Immature natural killer cell (primary cell): Measurements from ENCODE around the gene MYCT1. TPM values are rescaled to one million over a fixed set of nuclear protein-coding genes. Genes with fewer than 3 reads are reported as not detected.
"Not testable (repeated sequence)": the region's sequence is repeated elsewhere in the genome, so short reads cannot be mapped to it uniquely, and the experiment has no call there.

ENCODE experiments used
- DNase-seq, 3 donors: peaks; one replicate each; pipeline ENCODE4 v3.0.0; 2022; ENCODE audit warnings: mixed read lengths in 1 of 3
- H3K27ac Mint-ChIP-seq, 6 donors: one replicate each; pipeline ENCODE4 v1.8.0; 2020; ENCODE audit warnings: mixed read lengths in 6 of 6, mild to moderate bottlenecking in 5 of 6, inconsistent platforms in 4 of 6, moderate library complexity in 3 of 6
- H3K27me3 Mint-ChIP-seq, 3 donors: one replicate each; pipeline ENCODE4 v1.8.0; 2020 to 2021; ENCODE audit warnings: low read depth in 3 of 3, mild to moderate bottlenecking in 3 of 3, mixed read lengths in 3 of 3, moderate library complexity in 3 of 3, inconsistent platforms in 1 of 3
- H3K36me3 Mint-ChIP-seq, 3 donors: one replicate each; pipeline ENCODE4 v1.8.0; 2020; ENCODE audit warnings: mixed read lengths in 3 of 3, inconsistent platforms in 2 of 3, mild to moderate bottlenecking in 2 of 3
- H3K4me1 Mint-ChIP-seq, 2 donors: one replicate each; pipeline ENCODE4 v1.8.0; 2020; ENCODE audit warnings: inconsistent platforms in 2 of 2, mild to moderate bottlenecking in 2 of 2, mixed read lengths in 2 of 2, moderate library complexity in 1 of 2
- H3K4me3 Mint-ChIP-seq, 5 donors: one replicate each; pipeline ENCODE4 v1.8.0; 2020; ENCODE audit warnings: mild to moderate bottlenecking in 5 of 5, mixed read lengths in 5 of 5, inconsistent platforms in 3 of 5, moderate library complexity in 3 of 5
- H3K9me3 Mint-ChIP-seq, 6 donors: one replicate each; pipeline ENCODE4 v1.8.0; 2020; ENCODE audit warnings: mild to moderate bottlenecking in 6 of 6, mixed read lengths in 6 of 6, inconsistent platforms in 4 of 6, moderate library complexity in 3 of 6
- polyA plus RNA-seq, 3 donors: library from polyadenylated mRNA; unstranded; fragments of 300-500 nt; fragmentation: Illumina TruSeq; gene quantifications; one replicate each; pipeline ENCODE4 v1.2.3, GENCODE V29; 2021

The MYCT1 gene, protein sequence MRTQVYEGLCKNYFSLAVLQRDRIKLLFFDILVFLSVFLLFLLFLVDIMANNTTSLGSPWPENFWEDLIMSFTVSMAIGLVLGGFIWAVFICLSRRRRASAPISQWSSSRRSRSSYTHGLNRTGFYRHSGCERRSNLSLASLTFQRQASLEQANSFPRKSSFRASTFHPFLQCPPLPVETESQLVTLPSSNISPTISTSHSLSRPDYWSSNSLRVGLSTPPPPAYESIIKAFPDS
- under 1 TPM in 1 of 3 donors, not detected in 2; 0.30 TPM for polyA plus RNA-seq

- Mint-ChIP-seq H3K27ac (no peak within 1 kb of the TSS), H3K4me3 (no peak within 1 kb of the TSS), H3K9me3 (no peaks in the 10 kb centered on the region), H3K4me1 (peaks cover 0 to 8% of the 10 kb centered on the region in 2 donors), H3K36me3 (no peaks in the 10 kb centered on the region), H3K27me3 (peaks cover 0 to 9% (median 8%) of the 10 kb centered on the region in 3 donors)
- no peak for DNase-seq
These were observed at the start of gene MYCT1 for GRCh38 chr6:152697634-152698033. Gene MYCT1, plus strand, starts transcription at chr6:152697897. Its CDS starts 6 bp downstream, at chr6:152697903.

DNA sequence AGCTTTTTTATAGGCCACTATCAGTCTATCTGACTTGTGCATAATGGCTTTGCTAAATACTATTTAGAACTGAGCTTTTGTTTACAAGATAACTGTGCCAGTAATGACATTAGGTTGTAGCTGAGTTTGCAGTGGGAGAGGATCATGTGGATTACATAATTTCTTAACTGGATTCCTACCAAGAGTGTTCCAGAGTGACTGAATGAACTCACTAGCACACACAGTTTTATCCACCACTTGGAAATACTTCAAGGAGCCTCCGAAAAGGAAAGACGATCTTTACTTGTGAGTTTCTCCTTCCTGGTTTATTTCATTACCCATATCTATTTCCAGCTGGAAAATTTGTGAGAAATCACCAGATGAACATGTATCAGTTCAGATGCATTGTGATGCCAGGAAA, 49.6 kb upstream of the MYCT1 start:
- H3K27ac Mint-ChIP-seq = no peak overlapping the region
- DNase-seq = no peak
- no peaks in the 10 kb centered on the region for H3K9me3 Mint-ChIP-seq
- H3K4me3 Mint-ChIP-seq = no peak overlapping the region
- peaks cover 2 to 9% (median 4%) of the 10 kb centered on the region in 3 donors for H3K27me3 Mint-ChIP-seq
- H3K36me3 Mint-ChIP-seq = no peaks in the 10 kb centered on the region
- peaks cover 0 to under 1% of the 10 kb centered on the region in 2 donors for H3K4me1 Mint-ChIP-seq

GRCh38 chr6:152651986-152652385, 45.7 kb upstream of the MYCT1 start:
- Mint-ChIP-seq H3K9me3 (no peaks in the 10 kb centered on the region), H3K27me3 (peaks cover 2 to 9% (median 6%) of the 10 kb centered on the region in 3 donors), H3K4me3 (no peak overlapping the region), H3K4me1 (no peaks in the 10 kb centered on the region), H3K27ac (no peak overlapping the region), H3K36me3 (no peaks in the 10 kb centered on the region)
- no peak for DNase-seq

- no peaks in the 10 kb centered on the region for H3K36me3 Mint-ChIP-seq
- H3K4me1 Mint-ChIP-seq = no peaks in the 10 kb centered on the region
- H3K27ac Mint-ChIP-seq = no peak overlapping the region
- H3K27me3 Mint-ChIP-seq = peaks cover 2 to 3% (median 2%) of the 10 kb centered on the region in 3 donors
- no peaks in the 10 kb centered on the region for H3K9me3 Mint-ChIP-seq
- no peak for DNase-seq
- no peak overlapping the region for H3K4me3 Mint-ChIP-seq
These were observed 35.9 kb upstream of the MYCT1 start for GRCh38 chr6:152661776-152662175.

GRCh38 chr6:152669895-152670294, 27.8 kb upstream of the MYCT1 start:
- DNase-seq = peak; percentile 7 to 30 (median 14)
- Mint-ChIP-seq H3K4me1 (no peaks in the 10 kb centered on the region), H3K4me3 (no peak overlapping the region), H3K36me3 (no peaks in the 10 kb centered on the region), H3K27ac (no peak overlapping the region), H3K9me3 (no peaks in the 10 kb centered on the region), H3K27me3 (peaks cover 1 to 5% (median 5%) of the 10 kb centered on the region in 3 donors)

DNA sequence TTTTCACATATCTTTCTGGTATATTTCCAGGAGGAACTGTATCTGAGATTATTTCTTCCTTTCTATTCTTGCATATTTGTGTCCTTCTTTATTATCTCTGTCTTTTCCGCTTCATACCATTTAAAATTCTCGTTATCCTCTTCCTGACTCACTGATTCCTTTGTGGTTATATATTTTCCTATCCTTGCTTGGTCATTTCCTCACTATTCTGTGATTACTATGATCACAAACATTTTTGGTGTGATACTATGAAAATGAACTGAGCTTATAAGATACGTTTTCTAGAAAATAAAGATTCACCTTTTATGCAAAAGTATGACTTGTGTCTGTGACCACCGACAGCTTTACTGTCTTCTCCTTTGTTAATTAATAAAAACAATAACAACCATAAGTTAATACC, 26.5 kb upstream of the MYCT1 start:
- Mint-ChIP-seq H3K27ac (no peak overlapping the region), H3K9me3 (no peaks in the 10 kb centered on the region), H3K36me3 (no peaks in the 10 kb centered on the region), H3K27me3 (peaks cover 4 to 12% (median 7%) of the 10 kb centered on the region in 3 donors), H3K4me3 (no peak overlapping the region), H3K4me1 (no peaks in the 10 kb centered on the region)
- DNase-seq = no peak

DNA sequence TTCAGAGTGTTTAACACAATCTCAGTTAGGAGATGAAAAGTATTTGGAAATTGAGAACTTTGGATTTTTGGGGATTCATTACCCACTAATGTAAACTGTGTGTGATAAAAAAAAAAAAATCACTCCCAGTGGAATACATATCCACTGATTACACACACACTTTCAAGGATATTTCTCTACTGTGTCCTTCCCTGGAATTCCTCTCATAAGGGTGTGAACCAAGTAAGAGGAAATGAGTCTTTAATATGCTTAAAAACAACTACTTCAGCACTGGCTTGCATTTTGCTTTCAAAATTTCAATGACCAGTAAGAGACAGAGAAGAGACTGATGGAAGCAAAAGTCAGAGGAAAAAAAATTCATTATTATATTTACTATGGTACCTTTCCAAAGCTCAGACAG, 24.5 kb upstream of the MYCT1 start:
- peaks cover 4 to 16% (median 7%) of the 10 kb centered on the region in 3 donors for H3K27me3 Mint-ChIP-seq
- DNase-seq = no peak
- H3K9me3 Mint-ChIP-seq = peaks cover 0 to 1% (median 0%) of the 10 kb centered on the region in 6 donors
- H3K4me1 Mint-ChIP-seq = no peaks in the 10 kb centered on the region
- H3K36me3 Mint-ChIP-seq = no peaks in the 10 kb centered on the region
- no peak overlapping the region for H3K27ac Mint-ChIP-seq
- H3K4me3 Mint-ChIP-seq = no peak overlapping the region

DNA sequence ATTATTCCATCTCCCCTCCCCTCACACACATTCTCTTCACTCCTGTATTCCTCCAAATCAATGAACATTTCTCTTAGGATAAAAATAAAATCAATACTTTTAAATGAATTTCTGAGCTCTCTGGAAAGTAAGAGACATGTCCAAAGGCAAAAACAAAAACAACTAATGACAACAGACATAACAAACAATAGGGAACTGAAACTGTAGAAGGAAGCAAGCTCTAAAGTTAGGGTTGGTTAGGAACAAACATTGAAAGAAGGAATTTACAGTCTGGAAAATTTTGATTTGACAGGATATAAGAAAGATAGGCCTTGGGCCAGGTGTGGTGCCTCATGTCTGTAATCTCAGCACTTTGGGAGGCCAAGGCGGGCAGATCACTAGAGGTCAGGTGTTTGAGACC, 17.5 kb upstream of the MYCT1 start:
- peaks cover 0 to 4% (median 0%) of the 10 kb centered on the region in 6 donors for H3K9me3 Mint-ChIP-seq
- H3K27ac Mint-ChIP-seq = no peak overlapping the region
- no peak overlapping the region for H3K4me3 Mint-ChIP-seq
- peaks cover 0 to 13% (median 3%) of the 10 kb centered on the region in 3 donors for H3K27me3 Mint-ChIP-seq
- no peaks in the 10 kb centered on the region for H3K4me1 Mint-ChIP-seq
- no peaks in the 10 kb centered on the region for H3K36me3 Mint-ChIP-seq
- DNase-seq = no peak

DNA sequence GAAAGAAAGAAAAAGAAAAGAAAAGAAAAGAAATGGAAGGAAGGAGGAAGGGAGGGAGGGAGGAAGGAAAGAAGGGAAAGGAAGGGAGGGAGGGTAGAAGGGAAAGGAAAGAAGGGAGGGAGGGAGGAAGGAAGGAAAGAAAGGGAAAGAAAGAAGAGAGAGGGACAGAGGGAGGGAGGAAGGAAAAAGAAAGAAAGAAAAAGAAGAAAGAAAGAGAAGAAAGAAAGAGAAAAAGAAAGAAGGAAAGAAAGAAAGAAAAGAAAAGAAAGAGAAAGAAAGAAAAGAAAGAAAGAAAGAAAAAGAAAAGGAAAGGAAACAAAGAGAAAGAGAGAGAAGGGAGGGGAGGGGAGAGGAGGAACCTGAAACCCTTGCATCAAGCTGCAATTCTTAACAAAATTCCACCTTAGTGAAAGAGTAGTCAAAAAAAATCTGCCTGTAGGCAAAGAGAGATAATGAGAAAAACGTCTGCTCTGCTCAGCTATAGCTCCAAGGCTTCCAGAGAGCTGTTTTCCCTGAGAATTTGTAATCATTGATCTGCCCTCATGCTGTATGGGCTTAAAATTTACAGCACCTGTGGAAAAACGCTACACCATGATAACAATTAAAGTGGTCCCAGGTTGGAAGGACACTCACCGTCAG, 16.7 kb upstream of the MYCT1 start:
- Mint-ChIP-seq H3K27me3 (peaks cover 0 to 9% (median 3%) of the 10 kb centered on the region in 3 donors), H3K27ac (no peak overlapping the region), H3K4me3 (no peak overlapping the region), H3K36me3 (no peaks in the 10 kb centered on the region), H3K9me3 (peaks cover 0 to 4% (median 0%) of the 10 kb centered on the region in 6 donors), H3K4me1 (no peaks in the 10 kb centered on the region)
- no peak for DNase-seq

DNA sequence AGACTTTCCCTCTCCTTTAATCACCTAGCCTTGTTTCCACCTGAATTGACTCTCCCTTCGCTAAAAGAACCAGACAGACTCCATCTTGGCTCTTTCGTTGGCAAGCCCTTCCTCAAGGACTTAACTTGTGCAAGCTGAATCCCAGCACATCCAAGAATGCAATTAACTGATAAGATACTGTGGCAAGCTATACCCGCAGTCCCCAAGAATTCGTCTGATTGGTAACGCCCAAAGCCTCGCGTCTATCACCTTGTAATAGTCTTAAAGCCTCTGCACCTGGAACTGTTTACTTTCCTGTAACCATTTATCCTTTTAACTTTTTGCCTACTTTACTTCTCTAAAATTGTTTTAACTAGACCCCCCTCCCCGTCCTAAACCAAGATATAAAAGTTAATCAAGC, 15.6 kb upstream of the MYCT1 start:
- H3K36me3 Mint-ChIP-seq = no peaks in the 10 kb centered on the region
- H3K4me1 Mint-ChIP-seq = no peaks in the 10 kb centered on the region
- H3K27me3 Mint-ChIP-seq = peaks cover 0 to 5% (median 3%) of the 10 kb centered on the region in 3 donors
- no peak for DNase-seq
- H3K27ac Mint-ChIP-seq = no peak overlapping the region
- no peak overlapping the region for H3K4me3 Mint-ChIP-seq
- H3K9me3 Mint-ChIP-seq = peaks cover 0 to 4% (median 0%) of the 10 kb centered on the region in 6 donors

DNA sequence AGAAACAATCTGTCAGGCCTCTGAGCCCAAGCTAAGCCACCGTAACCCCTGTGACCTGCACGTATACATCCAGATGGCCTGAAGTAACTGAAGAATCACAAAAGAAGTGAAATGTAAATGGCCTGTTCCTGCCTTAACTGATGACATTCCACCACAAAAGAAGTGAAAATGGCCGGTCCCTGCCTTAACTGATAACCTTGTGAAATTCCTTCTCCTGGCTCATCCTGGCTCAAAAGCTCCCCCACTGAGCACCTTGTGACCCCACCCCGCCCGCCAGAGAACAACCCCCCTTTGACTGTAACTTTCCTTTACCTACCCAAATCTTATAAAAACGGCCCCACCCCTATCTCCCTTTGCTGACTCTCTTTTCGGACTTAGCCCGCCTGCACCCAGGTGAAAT, 14.8 kb upstream of the MYCT1 start:
- not testable (repeated sequence) for H3K4me1 Mint-ChIP-seq, H3K36me3 Mint-ChIP-seq, H3K9me3 Mint-ChIP-seq, H3K4me3 Mint-ChIP-seq, DNase-seq, H3K27me3 Mint-ChIP-seq, H3K27ac Mint-ChIP-seq

DNA sequence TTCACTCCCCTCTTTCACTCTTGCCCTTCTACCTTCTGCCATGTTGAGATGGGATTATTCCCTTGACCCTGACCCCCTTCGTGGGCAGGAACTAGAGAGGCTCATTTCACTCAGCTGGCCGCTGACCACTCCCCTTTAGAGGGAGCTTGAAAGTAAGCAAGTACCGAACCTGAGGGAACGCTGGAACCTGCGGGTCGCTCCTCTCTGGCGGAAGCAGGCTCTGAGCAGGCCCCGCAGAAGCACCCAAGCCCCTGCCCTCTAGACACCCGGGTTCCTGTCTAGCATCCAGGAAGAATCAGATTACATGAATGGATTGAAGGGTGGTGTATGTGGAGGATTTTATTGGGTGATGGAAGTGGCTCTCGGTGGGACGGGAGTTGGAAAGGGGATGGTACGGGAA, 11.9 kb upstream of the MYCT1 start:
- Mint-ChIP-seq H3K4me3 (no peak overlapping the region), H3K36me3 (no peaks in the 10 kb centered on the region), H3K27me3 (peaks cover 0 to 6% (median 5%) of the 10 kb centered on the region in 3 donors), H3K4me1 (no peaks in the 10 kb centered on the region), H3K9me3 (no peaks in the 10 kb centered on the region), H3K27ac (no peak overlapping the region)
- DNase-seq = no peak

DNA sequence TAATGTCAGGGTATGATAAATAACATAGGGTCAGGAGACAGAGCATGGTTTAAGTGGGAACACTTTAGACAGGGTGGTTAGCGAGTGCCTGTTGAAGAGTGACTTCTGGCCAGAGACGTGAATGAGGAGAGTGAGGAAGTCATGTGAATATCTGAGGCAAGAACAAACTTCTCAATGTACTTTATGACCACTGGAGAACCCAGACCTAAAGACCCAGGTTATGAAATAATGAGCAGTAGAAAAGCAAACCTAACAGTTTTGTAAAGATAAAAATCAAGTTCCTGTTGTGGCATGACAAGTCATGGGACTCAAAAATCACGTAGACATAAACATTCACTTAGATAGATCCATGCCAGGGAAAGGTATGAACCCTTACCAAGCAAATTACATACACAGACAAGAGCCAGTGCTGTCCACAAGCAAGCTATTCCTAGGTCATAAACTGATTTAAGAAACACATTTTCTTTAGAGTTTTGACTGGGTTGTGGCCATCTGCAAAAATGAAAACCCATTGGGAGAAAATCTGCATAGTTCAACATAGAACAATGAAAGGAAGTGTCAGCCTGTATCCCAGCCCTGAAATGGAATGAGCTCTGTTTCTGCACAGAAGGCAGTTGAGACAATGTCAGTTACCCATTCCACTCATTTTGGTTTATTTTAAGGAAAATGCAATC, 2.2 kb upstream of the MYCT1 start:
- H3K9me3 Mint-ChIP-seq = no peaks in the 10 kb centered on the region
- no peak overlapping the region for H3K27ac Mint-ChIP-seq
- no peak for DNase-seq
- H3K36me3 Mint-ChIP-seq = no peaks in the 10 kb centered on the region
- peaks cover 0 to 8% of the 10 kb centered on the region in 2 donors for H3K4me1 Mint-ChIP-seq
- H3K4me3 Mint-ChIP-seq = no peak overlapping the region
- peaks cover 0 to 13% (median 9%) of the 10 kb centered on the region in 3 donors for H3K27me3 Mint-ChIP-seq

DNA sequence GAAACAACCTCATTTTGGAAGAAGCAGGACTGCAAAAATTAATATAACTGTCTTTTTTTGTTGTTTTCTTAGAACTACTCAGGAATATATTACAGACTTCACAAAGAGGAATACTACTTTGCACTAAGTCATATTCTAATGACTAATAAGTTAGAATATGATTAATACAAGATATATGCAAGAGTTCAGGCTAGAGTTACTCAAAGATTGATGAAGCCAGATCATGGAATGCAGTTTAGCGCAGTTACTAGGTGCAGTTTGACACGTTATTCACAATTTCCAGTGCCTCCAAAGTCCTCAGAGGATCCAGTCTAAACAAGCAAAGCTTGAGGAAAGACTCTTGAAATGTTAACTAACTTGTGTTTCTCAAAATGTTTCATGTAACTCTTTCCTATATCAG, 1.2 kb upstream of the MYCT1 start:
- DNase-seq = no peak
- Mint-ChIP-seq H3K9me3 (no peaks in the 10 kb centered on the region), H3K36me3 (no peaks in the 10 kb centered on the region), H3K27ac (no peak overlapping the region), H3K27me3 (peaks cover 0 to 9% (median 8%) of the 10 kb centered on the region in 3 donors), H3K4me3 (no peak overlapping the region), H3K4me1 (peaks cover 0 to 8% of the 10 kb centered on the region in 2 donors)
